ENCODE data around the gene ZBTB44.

DNA sequence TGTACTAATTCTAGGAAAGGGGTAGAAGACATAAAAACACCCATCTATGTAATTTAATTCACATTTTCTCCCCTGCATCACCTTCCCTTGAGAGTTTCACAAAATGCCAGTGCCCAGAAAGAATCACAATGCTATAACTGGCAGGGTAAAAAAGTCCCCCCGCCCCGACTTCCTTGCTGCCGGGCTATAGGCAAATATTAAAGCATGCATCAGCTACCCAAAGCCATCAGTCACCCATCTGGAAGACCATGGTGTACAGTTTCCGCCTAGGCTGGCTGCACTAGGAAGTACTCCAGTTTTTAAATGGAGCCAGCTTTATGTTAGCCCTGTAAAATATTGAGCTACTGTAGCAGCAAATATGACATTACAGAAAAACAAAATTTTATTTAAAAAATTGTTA is 87.3 kb downstream of the ZBTB44 start:
- TF ChIP-seq, protein P1, sequence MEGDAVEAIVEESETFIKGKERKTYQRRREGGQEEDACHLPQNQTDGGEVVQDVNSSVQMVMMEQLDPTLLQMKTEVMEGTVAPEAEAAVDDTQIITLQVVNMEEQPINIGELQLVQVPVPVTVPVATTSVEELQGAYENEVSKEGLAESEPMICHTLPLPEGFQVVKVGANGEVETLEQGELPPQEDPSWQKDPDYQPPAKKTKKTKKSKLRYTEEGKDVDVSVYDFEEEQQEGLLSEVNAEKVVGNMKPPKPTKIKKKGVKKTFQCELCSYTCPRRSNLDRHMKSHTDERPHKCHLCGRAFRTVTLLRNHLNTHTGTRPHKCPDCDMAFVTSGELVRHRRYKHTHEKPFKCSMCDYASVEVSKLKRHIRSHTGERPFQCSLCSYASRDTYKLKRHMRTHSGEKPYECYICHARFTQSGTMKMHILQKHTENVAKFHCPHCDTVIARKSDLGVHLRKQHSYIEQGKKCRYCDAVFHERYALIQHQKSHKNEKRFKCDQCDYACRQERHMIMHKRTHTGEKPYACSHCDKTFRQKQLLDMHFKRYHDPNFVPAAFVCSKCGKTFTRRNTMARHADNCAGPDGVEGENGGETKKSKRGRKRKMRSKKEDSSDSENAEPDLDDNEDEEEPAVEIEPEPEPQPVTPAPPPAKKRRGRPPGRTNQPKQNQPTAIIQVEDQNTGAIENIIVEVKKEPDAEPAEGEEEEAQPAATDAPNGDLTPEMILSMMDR (IDR thresholded peaks at IDR 0.05): no peak
- TF ChIP-seq POLR2A (IDR thresholded peaks at IDR 0.05) (no peak), POLR2AphosphoS5 (IDR thresholded peaks at IDR 0.05) (no peak)
